GM18505 (cell line): ENCODE results near the gene TNRC6B.
"Not testable (repeated sequence)": the region's sequence is repeated elsewhere in the genome, so short reads cannot be mapped to it uniquely, and the experiment has no call there.

ENCODE experiments used
- ATAC-seq: cut with Tn5 transposase; IDR thresholded peaks from one replicate; pipeline ENCODE4 v1.9.1; 2021; ENCODE audit not compliant: unreplicated experiment
- POLR2A ChIP-seq: IDR thresholded peaks from 4 replicates; pipeline ENCODE4 v1.6.1; 2011; ENCODE audit warnings: borderline replicate concordance; ENCODE audit not compliant: insufficient read depth, insufficient read length; ENCODE audit errors: extremely low read depth

The TNRC6B gene

GRCh38 chr22:40210818-40211217 is 33.1 kb downstream of the TNRC6B start:
- TF ChIP-seq POLR2A: no peak
- ATAC-seq: peak; percentile 75

- no peak for TF ChIP-seq POLR2A
- no peak for ATAC-seq
Observed at GRCh38 chr22:40211476-40212054, 33.8 kb downstream of the TNRC6B start.

DNA sequence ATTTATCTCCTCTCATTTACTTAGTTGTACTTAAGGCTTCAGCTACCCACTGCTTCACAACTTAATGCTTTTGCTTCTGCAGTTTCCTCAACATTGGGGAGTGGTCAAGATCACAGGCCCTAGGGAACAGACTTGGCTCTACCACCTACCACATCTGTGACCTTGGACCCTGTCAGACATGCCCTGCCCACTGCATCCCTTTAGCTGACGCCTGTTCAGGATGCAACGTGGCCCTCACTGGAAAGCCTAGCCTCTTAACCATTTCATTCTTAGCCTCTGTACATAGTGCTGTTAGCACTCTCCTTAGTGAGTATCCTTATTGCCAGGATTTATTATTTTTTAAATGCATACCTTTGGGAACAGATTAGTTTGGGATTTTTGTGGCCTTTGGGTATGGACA is 34.4 kb downstream of the TNRC6B start:
- no peak for ATAC-seq
- TF ChIP-seq POLR2A: no peak

GRCh38 chr22:40213478-40213877 is 35.8 kb downstream of the TNRC6B start:
- no peak for ATAC-seq
- TF ChIP-seq POLR2A: no peak

GRCh38 chr22:40215266-40215665 is 37.5 kb downstream of the TNRC6B start:
- no peak for TF ChIP-seq POLR2A
- ATAC-seq: no peak

DNA sequence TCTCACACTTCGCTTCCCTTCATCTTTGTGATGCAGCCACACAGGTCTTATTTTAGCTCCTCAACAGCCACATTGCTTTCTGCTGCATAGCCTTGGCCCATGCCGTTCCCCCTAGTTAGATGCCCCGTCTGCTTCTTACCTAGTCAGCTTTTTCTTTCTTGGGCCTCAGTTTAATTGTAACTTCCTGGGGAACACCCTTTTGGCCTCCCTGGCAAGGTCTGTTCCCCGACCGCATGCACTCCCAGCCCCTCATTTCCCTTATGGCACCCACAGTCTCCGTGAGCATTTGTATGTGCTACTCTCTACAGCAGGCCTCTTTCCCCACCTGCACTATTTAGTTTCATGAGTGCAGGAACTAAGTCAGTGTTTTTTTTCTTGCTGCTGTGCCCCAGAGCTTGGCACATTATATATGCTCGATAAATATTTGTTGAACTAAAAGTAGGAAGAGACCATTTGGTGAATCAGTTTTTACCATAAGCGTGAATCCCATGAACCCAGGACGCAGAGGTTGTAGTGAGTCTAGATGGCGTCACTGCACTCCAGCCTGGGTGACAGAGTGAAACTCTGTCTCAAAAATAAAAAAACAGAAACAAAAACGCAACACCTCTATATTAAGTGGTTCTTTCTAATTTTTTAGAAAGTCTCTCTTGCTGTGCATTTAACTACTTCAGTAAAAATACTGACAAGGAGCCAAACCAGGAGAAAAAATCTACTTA is 38.5 kb downstream of the TNRC6B start:
- ATAC-seq: no peak
- no peak for TF ChIP-seq POLR2A

- no peak for ATAC-seq
Observed at GRCh38 chr22:40218152-40218551, 40.4 kb downstream of the TNRC6B start.

DNA sequence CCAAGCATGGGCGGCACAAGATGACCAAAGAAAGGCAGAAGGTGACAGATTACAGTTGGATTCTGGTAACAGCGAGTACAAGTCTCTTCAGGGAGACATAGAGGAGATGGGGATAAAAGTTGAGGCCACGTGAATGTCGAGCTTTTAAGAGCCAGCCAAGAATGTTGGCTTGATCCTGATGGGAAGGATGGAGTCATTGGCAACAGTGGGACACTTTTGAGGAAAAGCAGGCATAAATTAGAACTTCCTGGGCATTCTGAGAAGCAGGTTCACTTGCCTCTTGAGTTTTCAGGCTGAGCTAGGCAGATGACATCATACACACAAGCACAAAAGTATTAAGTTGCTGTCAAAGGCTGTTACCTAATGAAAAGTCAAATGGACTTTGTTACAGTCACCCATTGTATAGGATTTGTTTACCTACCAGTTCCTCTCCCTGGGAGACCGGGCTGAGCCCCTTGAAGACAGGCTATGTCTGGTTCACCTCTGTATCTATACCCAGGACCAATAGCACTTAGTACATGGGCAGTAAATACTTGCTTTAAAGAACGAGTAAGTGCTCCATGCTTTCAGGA is 41.1 kb downstream of the TNRC6B start:
- no peak for TF ChIP-seq POLR2A
- ATAC-seq: no peak

More at GRCh38 chr22:40218152-40218551, 40.4 kb downstream of the TNRC6B start:
- no peak for TF ChIP-seq POLR2A

DNA sequence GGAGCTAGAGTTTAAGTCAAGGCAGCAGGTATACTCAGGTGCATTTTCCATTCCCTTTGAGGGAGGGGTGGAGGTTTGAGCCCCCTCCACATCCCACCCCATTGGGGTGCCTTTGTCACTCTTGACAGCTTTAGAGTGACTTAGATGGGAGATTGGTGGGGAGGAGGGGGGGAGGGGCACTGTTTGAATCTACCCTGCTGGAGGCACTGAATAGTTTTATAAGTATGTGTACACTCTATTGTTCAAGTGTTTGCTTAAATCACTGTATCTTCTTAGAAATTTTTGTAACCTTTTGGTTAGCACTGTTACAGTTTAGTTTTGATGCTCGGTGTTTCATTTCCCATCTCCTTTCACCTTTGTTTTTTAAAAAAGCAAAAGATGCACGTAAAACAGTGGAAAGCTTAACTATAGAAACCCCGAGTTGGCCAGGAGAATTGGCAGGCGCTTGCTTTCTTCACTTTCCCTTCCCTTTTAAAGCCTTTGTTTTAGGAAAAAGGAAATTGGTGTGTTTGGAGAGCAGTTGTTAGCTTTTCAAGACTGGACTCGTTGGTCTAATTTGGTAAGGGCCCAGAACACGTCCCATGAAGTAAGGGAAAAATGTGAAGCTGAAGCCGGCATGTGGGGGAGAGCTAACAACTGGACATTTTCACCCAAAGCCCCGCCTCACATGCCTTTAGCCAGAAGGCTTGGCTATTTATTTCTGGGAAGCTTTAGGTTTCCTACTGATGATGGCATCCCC is 42.8 kb downstream of the TNRC6B start:
- no peak for TF ChIP-seq POLR2A
- ATAC-seq: no peak

GRCh38 chr22:40221055-40221414 is 43.3 kb downstream of the TNRC6B start:
- ATAC-seq: no peak
- TF ChIP-seq POLR2A: no peak

DNA sequence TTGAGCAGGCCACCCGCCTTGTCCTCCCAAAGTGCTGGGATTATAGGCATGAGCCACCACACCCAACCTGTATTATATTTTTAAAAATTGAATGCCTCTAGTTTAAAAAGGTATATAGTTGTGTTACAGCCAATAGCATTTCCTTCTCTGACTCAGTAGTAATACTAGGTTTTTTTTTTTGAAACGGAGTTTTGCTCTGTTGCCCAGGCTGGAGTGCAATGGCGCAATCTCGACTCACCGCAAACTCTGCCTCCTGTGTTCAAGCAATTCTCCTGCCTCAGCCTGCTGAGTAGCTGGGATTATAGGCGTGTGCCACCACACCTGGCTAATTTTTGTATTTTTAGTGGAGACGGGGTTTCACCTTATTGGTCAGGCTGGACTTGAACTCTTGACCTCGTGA is 45.3 kb downstream of the TNRC6B start:
- not testable (repeated sequence) for ATAC-seq

GRCh38 chr22:40224702-40225101 is 47.0 kb downstream of the TNRC6B start:
- TF ChIP-seq POLR2A: no peak
- ATAC-seq: no peak

DNA sequence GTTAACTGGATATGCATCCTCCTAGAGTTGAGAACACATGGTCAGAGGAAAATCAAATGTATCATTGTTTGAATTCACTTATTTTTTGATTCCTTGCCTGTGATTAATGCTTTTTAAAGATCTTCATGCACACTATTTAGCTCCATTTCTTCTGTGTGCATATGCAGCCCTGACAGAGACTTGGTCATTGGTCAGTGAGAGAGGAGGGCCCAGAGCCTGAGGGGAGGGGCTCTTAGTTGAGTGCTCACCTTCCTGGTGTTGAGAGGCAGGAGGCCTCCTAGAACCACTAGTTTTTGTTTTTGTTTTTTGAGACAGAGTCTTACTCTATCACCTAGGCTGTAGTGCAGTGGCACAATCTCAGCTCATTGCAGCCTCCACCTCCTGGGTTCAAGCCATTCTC is 48.9 kb downstream of the TNRC6B start:
- ATAC-seq: no peak
- TF ChIP-seq POLR2A: no peak

- no peak for ATAC-seq
- no peak for TF ChIP-seq POLR2A
Observed at GRCh38 chr22:40231618-40232313, 54.0 kb downstream of the TNRC6B start.

DNA sequence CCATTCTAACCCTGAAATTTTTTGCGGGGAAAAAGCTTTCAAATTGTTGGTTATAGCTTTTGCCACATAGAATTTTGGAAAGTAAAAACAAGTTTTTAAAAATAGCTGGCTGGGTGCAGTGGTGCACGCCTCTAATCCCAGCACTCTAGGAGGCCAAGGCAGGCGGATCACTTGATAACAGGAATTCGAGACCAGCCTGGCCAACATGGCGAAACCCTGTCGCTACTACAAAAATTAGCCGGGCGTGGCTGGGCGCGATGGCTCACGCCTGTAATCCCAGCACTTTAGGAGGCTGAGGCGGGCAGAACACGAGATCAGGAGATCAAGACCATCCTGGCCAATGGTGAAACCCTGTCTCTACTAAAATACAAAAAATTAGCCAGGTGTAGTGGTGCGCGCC is 54.9 kb downstream of the TNRC6B start:
- no peak for TF ChIP-seq POLR2A
- ATAC-seq: no peak
